GM12873 (cell line): ENCODE data around the gene POLG.

Source experiments
- CTCF ChIP-seq: IDR thresholded peaks from 2 replicates; pipeline ENCODE4 v1.5.1; 2012; ENCODE audit warnings: low read depth, mild to moderate bottlenecking, moderate library complexity, low read length, control low read depth; ENCODE audit not compliant: insufficient read depth; ENCODE audit errors: missing control alignments

POLG gene

DNA sequence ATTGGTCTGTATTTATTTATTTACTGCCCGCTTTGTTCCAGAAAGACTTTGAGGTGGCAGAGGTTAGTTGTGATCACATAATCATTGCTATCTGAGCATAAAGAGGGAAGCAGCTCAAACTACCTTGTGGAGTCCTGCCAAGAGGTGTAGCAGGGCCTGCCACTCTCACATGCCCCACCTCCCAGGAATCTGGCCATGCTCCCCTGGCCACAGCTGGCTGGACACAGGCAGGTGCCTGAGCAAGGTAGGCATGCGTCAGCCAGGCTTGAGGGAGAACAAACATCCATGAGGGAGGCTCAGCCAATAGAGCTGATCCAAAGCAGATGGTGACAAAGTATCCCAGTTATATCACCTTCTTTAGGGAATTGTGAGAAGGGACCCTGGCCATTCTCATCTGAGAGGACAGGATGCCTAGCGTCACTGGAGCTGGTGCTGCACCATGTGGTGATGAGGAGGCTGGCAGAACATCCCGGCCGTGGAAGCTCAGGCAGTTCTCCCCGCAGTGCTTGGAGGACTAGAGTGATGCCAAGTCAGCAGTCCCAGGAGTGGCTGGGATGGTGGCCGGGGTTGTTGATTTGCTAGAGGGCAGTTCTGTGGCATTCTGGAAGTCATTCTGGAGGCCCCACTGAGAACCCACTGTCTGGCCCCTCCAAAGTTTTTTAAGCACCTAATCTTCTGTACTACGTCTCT is 6.8 kb upstream of the POLG start:
- no peak for TF ChIP-seq CTCF

DNA sequence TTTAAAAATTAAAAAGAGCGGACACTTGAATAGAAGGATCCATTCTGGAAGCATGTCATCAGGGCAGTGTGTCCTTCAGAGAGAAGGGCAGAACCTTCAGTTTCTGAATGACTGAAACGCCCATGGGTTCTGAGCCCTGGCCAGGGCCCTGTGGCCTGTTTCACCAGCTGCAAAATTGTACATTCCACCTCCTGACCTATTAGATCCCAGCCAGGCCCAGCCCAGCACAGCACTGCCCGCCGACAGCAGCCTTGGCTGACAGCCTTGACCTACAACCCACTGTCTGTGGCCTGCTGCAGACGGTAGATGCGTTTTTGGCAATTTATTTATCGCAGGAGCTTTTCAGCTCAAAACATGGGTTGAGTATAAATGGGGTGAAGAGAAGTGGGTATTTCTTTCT is 5.9 kb upstream of the POLG start:
- TF ChIP-seq CTCF, result no peak

- no peak for TF ChIP-seq CTCF
Observed at GRCh38 chr15:89338036-89338435, 3.4 kb upstream of the POLG start.

DNA sequence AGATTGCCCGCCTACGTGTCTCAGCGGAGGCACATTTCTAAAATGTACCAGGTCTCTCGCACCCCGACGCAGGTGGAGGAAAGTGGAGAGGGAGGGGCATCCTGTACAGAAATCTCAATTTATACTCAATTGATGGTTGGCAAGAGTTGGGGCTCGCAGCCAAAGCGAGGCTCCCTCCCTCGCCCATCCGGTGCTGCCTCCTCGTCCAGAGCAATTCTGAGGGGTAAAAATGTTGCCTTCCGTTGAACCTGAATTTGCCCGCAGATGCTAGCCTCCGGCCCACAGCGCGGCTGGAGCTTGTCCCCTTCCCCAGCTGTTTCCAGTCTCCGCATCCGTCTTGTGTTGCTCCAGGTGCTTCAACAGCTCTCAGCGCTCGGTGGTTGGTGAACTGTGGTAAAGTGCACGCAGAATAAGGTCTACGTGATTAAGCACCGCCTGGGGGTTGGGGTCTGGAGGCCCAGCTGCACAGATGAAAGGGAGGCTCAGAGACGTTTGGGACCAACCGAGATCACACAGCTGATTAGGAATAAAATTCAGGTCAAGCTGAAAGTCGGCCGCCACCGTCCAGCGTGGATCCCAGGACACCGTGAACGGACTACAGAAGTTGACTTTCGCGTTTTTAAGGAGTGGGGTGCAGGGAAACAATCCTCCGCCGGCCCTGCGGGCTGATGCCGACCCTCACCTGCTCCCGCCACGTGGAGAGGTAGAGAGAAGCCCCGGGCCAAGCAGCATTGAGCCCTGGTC is 846 bp upstream of the POLG start:
- TF ChIP-seq CTCF, result no peak

DNA sequence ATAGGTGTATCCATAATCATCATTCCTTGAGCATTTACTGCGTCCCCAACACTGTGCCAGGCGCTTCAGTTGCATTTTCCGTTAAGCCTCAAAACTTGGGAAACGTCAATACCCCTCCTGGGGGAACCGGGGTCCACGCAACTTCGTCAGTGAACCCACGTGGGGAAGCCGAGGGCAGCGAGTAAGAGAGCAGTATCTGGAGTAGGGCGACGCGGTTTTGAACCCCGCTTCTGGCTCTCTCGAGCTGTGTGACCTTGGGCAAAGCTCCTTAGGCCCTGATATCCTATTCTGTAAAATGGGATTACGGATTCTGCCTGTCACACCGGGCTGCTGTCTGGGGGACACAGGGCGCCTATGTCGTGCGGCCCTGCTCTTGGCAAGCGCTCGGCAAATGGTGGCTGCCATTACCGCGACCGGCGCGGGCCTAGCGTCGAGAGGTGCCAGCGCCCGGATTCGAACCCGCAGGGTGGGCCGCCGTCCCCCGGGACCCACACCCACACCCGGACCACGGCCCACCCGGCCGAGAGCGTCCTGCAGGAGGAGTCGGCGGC is 590 bp downstream of the POLG start:
- TF ChIP-seq CTCF, result no peak

DNA sequence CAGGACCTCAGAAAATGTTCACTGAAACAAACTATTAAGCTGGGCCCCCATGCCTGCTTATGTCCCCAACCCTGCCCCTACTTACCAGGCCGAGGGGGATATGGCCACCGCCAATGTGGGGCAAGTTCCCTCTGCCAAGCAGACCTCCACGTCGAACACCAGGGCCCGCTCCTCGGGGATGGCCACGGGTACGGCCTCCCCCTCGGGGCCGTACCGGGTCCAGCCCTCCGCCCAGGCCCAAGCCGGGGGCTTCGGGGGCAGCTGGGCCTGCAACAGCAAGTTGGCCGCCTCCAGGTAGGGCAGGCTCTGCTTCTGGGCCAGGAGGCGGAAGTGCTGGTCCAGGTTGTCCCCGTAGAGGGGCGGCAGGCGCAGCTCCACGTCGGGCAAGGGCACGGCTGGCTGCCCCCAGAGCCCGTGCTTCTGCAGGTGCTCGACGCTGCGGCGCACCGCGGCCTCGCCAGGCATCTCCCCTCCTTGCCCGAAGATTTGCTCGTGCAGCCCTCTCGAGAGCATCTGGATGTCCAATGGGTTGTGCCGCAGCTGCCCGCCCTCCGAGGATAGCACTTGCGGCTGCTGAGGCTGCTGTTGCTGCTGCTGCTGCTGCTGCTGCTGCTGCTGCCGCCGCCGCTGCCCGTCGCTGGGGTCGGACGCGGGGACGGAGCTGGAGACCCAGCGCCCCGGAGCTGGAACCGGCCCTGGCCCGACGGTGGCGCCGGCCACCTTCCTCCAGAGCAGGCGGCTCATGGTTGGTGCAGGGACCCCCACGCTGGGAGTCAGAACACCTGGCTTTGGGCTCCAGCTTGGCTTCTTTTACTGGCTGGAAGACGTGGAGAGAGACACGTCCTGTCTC is 1.4 kb downstream of the POLG start:
- no peak for TF ChIP-seq CTCF

DNA sequence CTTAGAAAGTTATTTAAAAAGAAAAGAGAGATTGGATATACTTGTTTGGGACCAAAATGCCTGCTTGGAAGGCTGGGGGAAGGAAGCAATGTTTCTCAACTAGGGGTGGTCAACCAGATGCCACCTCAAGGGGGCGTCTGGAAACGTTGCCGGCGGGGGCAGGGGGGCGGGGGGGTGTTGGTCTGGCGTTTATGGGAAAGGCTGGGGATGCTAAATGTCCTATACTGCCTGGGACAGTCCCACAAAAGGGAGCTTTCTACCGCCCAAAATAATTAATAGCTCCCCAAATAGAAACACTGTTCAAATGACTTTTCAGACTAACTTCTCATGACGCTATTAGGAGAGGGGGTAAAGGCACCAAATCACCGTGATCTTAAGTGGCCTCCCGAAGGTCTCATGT is 2.2 kb downstream of the POLG start:
- peak; percentile 45 for TF ChIP-seq CTCF
